Measurements from ENCODE around the gene PCMTD2. TPM values are rescaled to one million over a fixed set of nuclear protein-coding genes. Genes with fewer than 3 reads are reported as not detected.
A peak's percentile ranks its signal among the peaks of the same experiment; 100 is the strongest.

PCMTD2 gene
- total and polyA plus RNA-seq, 2 of the 13 experiments (the other 11 are each of a cell fraction or from before 2014, with no cell fraction given) = 47.0 to 76.9 TPM

DNA sequence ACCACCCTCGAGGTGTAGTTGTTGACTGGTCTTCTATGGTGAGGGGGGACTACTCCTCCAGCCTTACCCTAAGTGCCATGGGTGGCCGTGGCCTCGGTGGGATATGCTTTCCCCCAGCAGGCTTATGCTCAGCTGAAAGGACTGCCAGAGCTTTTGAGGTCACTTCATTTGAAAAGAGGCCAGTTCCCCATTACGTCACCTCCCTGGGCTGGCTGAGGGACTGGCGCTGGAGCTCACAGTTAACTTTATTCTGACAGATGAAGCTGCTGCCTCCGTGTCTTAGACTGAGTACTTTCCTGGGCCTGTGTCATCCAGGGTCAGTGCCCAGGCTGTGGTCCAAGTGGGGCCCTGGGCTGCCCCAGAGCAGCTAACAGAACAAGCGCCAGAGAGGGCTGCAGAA is 42.8 kb upstream of the PCMTD2 start (continued):
- TF ChIP-seq MEIS2 (CRISPR knock-in tag; IDR thresholded peaks at IDR 0.05) (0 out of 2 replicates have a peak, but pooled peaks have one; percentile 45), REL (CRISPR knock-in tag; conservative IDR thresholded peaks at IDR 0.05) (no peak), CREM (IDR thresholded peaks at IDR 0.05) (no peak), CREM (CRISPR knock-in tag; IDR thresholded peaks at IDR 0.05) (no peak), TP53 (CRISPR knock-in tag; conservative IDR thresholded peaks at IDR 0.05) (0 out of 2 replicates have a peak, but pooled peaks have one; percentile 54), STAG1 (CRISPR knock-in tag; IDR thresholded peaks at IDR 0.05) (no peak), DPF2 (CRISPR knock-in tag; IDR thresholded peaks at IDR 0.05; ENCODE audit: borderline replicate concordance, low read depth) (no peak), ZBTB21 (CRISPR knock-in tag; IDR thresholded peaks at IDR 0.05) (0 out of 2 replicates have a peak, but pooled peaks have one; percentile 48), ZNF263 (CRISPR knock-in tag; IDR thresholded peaks at IDR 0.05) (0 out of 2 replicates have a peak, but pooled peaks have one; percentile 17), ZNF775 (CRISPR knock-in tag; IDR thresholded peaks at IDR 0.05; ENCODE audit: borderline replicate concordance) (no peak), KAT7 (CRISPR knock-in tag; IDR thresholded peaks at IDR 0.05; ENCODE audit: borderline replicate concordance) (no peak), EED (CRISPR knock-in tag; IDR thresholded peaks at IDR 0.05) (0 out of 2 replicates have a peak, but pooled peaks have one; percentile 63), ZSCAN25 (CRISPR knock-in tag; IDR thresholded peaks at IDR 0.05) (no peak), ZNF501 (CRISPR knock-in tag; IDR thresholded peaks at IDR 0.05) (peak; percentile 30; the same call in 1 of the 2 replicates), RCOR2 (CRISPR knock-in tag; IDR thresholded peaks at IDR 0.05) (no peak)
- TF ChIP-seq, protein P1, sequence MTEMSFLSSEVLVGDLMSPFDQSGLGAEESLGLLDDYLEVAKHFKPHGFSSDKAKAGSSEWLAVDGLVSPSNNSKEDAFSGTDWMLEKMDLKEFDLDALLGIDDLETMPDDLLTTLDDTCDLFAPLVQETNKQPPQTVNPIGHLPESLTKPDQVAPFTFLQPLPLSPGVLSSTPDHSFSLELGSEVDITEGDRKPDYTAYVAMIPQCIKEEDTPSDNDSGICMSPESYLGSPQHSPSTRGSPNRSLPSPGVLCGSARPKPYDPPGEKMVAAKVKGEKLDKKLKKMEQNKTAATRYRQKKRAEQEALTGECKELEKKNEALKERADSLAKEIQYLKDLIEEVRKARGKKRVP (CRISPR knock-in tag; IDR thresholded peaks at IDR 0.05) = 0 out of 4 replicates have a peak, but pooled peaks of 1 of the 2 experiments have one; percentile 15
- TF ChIP-seq, protein P2, sequence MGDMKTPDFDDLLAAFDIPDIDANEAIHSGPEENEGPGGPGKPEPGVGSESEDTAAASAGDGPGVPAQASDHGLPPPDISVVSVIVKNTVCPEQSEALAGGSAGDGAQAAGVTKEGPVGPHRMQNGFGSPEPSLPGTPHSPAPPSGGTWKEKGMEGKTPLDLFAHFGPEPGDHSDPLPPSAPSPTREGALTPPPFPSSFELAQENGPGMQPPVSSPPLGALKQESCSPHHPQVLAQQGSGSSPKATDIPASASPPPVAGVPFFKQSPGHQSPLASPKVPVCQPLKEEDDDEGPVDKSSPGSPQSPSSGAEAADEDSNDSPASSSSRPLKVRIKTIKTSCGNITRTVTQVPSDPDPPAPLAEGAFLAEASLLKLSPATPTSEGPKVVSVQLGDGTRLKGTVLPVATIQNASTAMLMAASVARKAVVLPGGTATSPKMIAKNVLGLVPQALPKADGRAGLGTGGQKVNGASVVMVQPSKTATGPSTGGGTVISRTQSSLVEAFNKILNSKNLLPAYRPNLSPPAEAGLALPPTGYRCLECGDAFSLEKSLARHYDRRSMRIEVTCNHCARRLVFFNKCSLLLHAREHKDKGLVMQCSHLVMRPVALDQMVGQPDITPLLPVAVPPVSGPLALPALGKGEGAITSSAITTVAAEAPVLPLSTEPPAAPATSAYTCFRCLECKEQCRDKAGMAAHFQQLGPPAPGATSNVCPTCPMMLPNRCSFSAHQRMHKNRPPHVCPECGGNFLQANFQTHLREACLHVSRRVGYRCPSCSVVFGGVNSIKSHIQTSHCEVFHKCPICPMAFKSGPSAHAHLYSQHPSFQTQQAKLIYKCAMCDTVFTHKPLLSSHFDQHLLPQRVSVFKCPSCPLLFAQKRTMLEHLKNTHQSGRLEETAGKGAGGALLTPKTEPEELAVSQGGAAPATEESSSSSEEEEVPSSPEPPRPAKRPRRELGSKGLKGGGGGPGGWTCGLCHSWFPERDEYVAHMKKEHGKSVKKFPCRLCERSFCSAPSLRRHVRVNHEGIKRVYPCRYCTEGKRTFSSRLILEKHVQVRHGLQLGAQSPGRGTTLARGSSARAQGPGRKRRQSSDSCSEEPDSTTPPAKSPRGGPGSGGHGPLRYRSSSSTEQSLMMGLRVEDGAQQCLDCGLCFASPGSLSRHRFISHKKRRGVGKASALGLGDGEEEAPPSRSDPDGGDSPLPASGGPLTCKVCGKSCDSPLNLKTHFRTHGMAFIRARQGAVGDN (CRISPR knock-in tag; IDR thresholded peaks at IDR 0.05) = peak; percentile 48
- TF ChIP-seq, protein P3, sequence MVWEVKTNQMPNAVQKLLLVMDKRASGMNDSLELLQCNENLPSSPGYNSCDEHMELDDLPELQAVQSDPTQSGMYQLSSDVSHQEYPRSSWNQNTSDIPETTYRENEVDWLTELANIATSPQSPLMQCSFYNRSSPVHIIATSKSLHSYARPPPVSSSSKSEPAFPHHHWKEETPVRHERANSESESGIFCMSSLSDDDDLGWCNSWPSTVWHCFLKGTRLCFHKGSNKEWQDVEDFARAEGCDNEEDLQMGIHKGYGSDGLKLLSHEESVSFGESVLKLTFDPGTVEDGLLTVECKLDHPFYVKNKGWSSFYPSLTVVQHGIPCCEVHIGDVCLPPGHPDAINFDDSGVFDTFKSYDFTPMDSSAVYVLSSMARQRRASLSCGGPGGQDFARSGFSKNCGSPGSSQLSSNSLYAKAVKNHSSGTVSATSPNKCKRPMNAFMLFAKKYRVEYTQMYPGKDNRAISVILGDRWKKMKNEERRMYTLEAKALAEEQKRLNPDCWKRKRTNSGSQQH (CRISPR knock-in tag; IDR thresholded peaks at IDR 0.05; ENCODE audit: low read depth) = 0 out of 2 replicates have a peak, but pooled peaks have one; percentile 4
- TF ChIP-seq, protein P4, sequence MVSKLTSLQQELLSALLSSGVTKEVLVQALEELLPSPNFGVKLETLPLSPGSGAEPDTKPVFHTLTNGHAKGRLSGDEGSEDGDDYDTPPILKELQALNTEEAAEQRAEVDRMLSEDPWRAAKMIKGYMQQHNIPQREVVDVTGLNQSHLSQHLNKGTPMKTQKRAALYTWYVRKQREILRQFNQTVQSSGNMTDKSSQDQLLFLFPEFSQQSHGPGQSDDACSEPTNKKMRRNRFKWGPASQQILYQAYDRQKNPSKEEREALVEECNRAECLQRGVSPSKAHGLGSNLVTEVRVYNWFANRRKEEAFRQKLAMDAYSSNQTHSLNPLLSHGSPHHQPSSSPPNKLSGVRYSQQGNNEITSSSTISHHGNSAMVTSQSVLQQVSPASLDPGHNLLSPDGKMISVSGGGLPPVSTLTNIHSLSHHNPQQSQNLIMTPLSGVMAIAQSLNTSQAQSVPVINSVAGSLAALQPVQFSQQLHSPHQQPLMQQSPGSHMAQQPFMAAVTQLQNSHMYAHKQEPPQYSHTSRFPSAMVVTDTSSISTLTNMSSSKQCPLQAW (CRISPR knock-in tag; IDR thresholded peaks at IDR 0.05) = peak; percentile 62; the same call in 1 of the 2 replicates
- TF ChIP-seq, protein P5, sequence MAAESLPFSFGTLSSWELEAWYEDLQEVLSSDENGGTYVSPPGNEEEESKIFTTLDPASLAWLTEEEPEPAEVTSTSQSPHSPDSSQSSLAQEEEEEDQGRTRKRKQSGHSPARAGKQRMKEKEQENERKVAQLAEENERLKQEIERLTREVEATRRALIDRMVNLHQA (CRISPR knock-in tag; IDR thresholded peaks at IDR 0.05) = no peak
- TF ChIP-seq, protein P6, sequence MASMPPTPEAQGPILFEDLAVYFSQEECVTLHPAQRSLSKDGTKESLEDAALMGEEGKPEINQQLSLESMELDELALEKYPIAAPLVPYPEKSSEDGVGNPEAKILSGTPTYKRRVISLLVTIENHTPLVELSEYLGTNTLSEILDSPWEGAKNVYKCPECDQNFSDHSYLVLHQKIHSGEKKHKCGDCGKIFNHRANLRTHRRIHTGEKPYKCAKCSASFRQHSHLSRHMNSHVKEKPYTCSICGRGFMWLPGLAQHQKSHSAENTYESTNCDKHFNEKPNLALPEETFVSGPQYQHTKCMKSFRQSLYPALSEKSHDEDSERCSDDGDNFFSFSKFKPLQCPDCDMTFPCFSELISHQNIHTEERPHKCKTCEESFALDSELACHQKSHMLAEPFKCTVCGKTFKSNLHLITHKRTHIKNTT (CRISPR knock-in tag; IDR thresholded peaks at IDR 0.05) = no peak
